ENCODE measurements around the gene DOLPP1. TPM values are rescaled to one million over a fixed set of nuclear protein-coding genes. Genes with fewer than 3 reads are reported as not detected.

The DOLPP1 gene
- total RNA-seq, 4 donors from 2014 or later, result 9.7 to 23.0 (median 19.3) TPM

GRCh38 chr9:129100383-129101169 lies 19.7 kb downstream of the DOLPP1 start:
- TF ChIP-seq CTCF (IDR thresholded peaks at IDR 0.05), result no peak
- no peak for TF ChIP-seq POLR2A (IDR thresholded peaks at IDR 0.05)
- intact Hi-C loops (cut with DNase I), result no loop called here
- H3K4me1 ChIP-seq, result peaks cover 10 to 21% (median 11%) of the 10 kb centered on the region in 3 donors
- H3K4me3 ChIP-seq, result no peak overlapping the region
- H3K27me3 ChIP-seq, result no peaks in the 10 kb centered on the region
- 65 to 81% methylated on average over 8 to 15 of the region's 28 CpGs for WGBS, 2 donors
- DNase-seq, result no peak
- peaks cover under 1 to 66% (median 6%) of the 10 kb centered on the region in 3 donors for H3K36me3 ChIP-seq
- no peaks in the 10 kb centered on the region for H3K9me3 ChIP-seq
- no peak overlapping the region for H3K27ac ChIP-seq

GRCh38 chr9:129101279-129101678 lies 20.4 kb downstream of the DOLPP1 start:
- Histone ChIP-seq H3K27me3 (no peaks in the 10 kb centered on the region), H3K36me3 (peaks cover 0 to 66% (median 6%) of the 10 kb centered on the region in 3 donors), H3K4me1 (peaks cover 10 to 21% (median 11%) of the 10 kb centered on the region in 3 donors), H3K27ac (no peak overlapping the region), H3K9me3 (no peaks in the 10 kb centered on the region), H3K4me3 (no peak overlapping the region)
- WGBS, 2 donors, result 92 to 95% methylated on average over 7 of the region's 7 CpGs
- TF ChIP-seq CTCF (IDR thresholded peaks at IDR 0.05), result no peak
- no peak for TF ChIP-seq POLR2A (IDR thresholded peaks at IDR 0.05)
- intact Hi-C loops (cut with DNase I), result no loop called here
- DNase-seq, result no peak

DNA sequence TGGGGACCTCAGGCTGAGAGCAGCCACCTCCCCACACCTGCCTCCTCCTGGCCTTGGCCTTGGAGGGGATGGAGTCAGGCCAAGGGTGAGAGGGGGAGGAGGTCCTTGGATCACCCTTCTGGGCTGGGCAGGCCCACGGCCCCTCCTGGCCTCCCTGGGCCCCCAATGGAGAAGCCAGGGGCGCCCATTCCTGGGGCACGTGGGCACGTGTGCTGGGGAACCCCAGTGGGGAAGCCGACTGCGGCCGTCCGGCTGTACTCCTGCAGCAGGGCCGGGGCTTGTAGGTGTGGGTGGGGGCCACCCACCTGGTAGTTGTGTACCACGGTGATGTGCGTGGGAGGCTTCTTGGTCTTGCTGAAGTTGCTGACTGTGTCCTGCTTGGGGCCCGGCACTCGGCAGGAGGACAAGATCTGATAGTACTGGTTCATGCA lies 21.2 kb downstream of the DOLPP1 start:
- no peak for DNase-seq
- H3K36me3 ChIP-seq, result peaks cover 0 to 65% (median 6%) of the 10 kb centered on the region in 3 donors
- H3K4me1 ChIP-seq, result peaks cover 10 to 21% (median 11%) of the 10 kb centered on the region in 3 donors
- H3K27me3 ChIP-seq, result no peaks in the 10 kb centered on the region
- WGBS, 2 donors, result 85 to 100% methylated on average over 3 to 4 of the region's 13 CpGs
- no peak for TF ChIP-seq POLR2A (IDR thresholded peaks at IDR 0.05)
- TF ChIP-seq CTCF (IDR thresholded peaks at IDR 0.05), result no peak
- no peak overlapping the region for H3K4me3 ChIP-seq
- intact Hi-C loops (cut with DNase I), result no loop called here
- no peaks in the 10 kb centered on the region for H3K9me3 ChIP-seq
- no peak overlapping the region for H3K27ac ChIP-seq

GRCh38 chr9:129102791-129103594 lies 22.1 kb downstream of the DOLPP1 start:
- H3K27ac ChIP-seq, result peak overlapping the region in 3 of 4 donors; percentile 23 to 68 (median 65)
- H3K36me3 ChIP-seq, result peaks cover 0 to 65% (median 1%) of the 10 kb centered on the region in 3 donors
- intact Hi-C loops (cut with DNase I), result no loop called here
- 12 to 60% methylated on average over 1 to 6 of the region's 14 CpGs for WGBS, 2 donors
- no peak for DNase-seq
- TF ChIP-seq POLR2A (IDR thresholded peaks at IDR 0.05), result no peak
- peak in 5 of 6 experiments; percentile 32 to 84 (median 58) for TF ChIP-seq CTCF (IDR thresholded peaks at IDR 0.05)
- H3K4me3 ChIP-seq, result no peak overlapping the region
- no peaks in the 10 kb centered on the region for H3K9me3 ChIP-seq
- H3K27me3 ChIP-seq, result no peaks in the 10 kb centered on the region
- peaks cover 13 to 27% (median 14%) of the 10 kb centered on the region in 3 donors for H3K4me1 ChIP-seq

- no peak for DNase-seq
- Histone ChIP-seq H3K36me3 (peaks cover 0 to 59% (median 0%) of the 10 kb centered on the region in 3 donors), H3K4me3 (no peak overlapping the region), H3K9me3 (no peaks in the 10 kb centered on the region), H3K27me3 (no peaks in the 10 kb centered on the region), H3K4me1 (peaks cover 17 to 33% (median 19%) of the 10 kb centered on the region in 3 donors), H3K27ac (peak overlapping the region in 3 of 4 donors; percentile 23 to 68 (median 65))
- WGBS, 2 donors, result 82 to 83% methylated on average over 2 of the region's 4 CpGs
- TF ChIP-seq CTCF (IDR thresholded peaks at IDR 0.05), result no peak
- no peak for TF ChIP-seq POLR2A (IDR thresholded peaks at IDR 0.05)
- intact Hi-C loops (cut with DNase I), result no loop called here
Observed at GRCh38 chr9:129103595-129103965, 22.7 kb downstream of the DOLPP1 start.

All from esophagus squamous epithelium (tissue), 5 donors.